ENCODE measurements around the gene PPP2R5C. TPM values are rescaled to one million over a fixed set of nuclear protein-coding genes. Genes with fewer than 3 reads are reported as not detected.

PPP2R5C gene
- total RNA-seq, 1 donor from 2014 or later, result 227 TPM

DNA sequence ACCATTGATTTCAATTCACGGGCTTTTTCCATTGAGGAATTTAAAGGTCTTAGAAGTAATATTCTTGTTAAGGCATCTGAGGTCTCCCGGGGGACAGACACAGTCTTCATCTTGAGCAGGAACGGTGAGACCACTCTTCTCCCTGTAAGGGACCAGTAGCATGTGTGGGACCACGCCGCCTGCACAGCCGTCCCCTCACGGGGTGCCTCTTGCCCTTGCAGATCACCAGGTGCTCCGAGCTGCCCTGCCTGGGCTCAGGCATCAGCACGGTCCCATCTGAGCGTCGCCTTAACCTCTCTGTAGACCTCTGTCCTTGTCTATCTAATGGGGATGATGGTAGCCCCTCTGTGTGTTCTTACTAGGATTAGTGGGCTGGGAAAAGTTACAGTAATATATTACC lies 74.1 kb downstream of the PPP2R5C start:
- peak overlapping the region; percentile 46 for H3K27ac Mint-ChIP-seq
- ATAC-seq (ENCODE audit: low read depth) (no peak), DNase-seq (no peak)
- H3K4me3 Mint-ChIP-seq, result no peak overlapping the region
- H3K27me3 Mint-ChIP-seq, result no peaks in the 10 kb centered on the region
- POLR2A ChIA-PET, result interaction anchor here (3.2 to 4.4 kb wide), 2 partner anchors 10 to 26 kb away, joined by 18 to 80 read pairs; no protein-coding TSS in a partner anchor
- H3K9me3 Mint-ChIP-seq, result no peaks in the 10 kb centered on the region
- intact Hi-C loops (cut with micrococcal nuclease), result no loop called here
- H3K36me3 Mint-ChIP-seq (ENCODE audit: low read depth), result peaks cover 42% of the 10 kb centered on the region
- peaks cover 75% of the 10 kb centered on the region for H3K4me1 Mint-ChIP-seq
- TF ChIP-seq, protein P1, sequence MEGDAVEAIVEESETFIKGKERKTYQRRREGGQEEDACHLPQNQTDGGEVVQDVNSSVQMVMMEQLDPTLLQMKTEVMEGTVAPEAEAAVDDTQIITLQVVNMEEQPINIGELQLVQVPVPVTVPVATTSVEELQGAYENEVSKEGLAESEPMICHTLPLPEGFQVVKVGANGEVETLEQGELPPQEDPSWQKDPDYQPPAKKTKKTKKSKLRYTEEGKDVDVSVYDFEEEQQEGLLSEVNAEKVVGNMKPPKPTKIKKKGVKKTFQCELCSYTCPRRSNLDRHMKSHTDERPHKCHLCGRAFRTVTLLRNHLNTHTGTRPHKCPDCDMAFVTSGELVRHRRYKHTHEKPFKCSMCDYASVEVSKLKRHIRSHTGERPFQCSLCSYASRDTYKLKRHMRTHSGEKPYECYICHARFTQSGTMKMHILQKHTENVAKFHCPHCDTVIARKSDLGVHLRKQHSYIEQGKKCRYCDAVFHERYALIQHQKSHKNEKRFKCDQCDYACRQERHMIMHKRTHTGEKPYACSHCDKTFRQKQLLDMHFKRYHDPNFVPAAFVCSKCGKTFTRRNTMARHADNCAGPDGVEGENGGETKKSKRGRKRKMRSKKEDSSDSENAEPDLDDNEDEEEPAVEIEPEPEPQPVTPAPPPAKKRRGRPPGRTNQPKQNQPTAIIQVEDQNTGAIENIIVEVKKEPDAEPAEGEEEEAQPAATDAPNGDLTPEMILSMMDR (IDR thresholded peaks at IDR 0.05), result no peak
- CTCF ChIA-PET, result no interaction called here

DNA sequence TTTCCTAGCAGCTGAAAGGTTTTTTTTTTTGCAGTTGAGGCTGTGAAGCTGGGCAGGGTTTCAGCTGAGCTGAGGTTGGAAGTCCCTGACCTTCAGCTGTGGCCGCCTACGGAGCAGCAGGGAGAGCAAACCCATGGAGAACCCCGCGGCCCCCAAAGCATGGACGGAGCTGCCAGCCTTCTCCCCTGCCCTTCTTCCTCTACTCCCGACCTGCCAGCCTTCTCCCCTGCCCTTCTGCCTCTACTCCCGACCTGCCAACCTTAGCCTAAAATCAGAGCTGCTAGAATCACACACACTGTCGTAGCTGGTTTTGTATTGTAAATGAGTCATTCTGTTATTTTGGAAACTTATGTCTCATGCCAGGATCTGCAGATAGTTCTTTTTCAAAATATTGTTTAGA lies 74.6 kb downstream of the PPP2R5C start:
- TF ChIP-seq, protein P1 (IDR thresholded peaks at IDR 0.05), result no peak
- H3K4me3 Mint-ChIP-seq, result no peak overlapping the region
- no peak overlapping the region for H3K27ac Mint-ChIP-seq
- no peaks in the 10 kb centered on the region for H3K9me3 Mint-ChIP-seq
- POLR2A ChIA-PET, result interaction anchor here (0.5 to 4.4 kb wide), 4 partner anchors 11 to 251 kb away, joined by 3 to 80 read pairs (median 16); no protein-coding TSS in a partner anchor
- intact Hi-C loops (cut with micrococcal nuclease), result no loop called here
- CTCF ChIA-PET, result interaction anchor here (0.8 to 1.9 kb wide), 2 partner anchors 10 to 27 kb away, joined by 4 to 9 read pairs; no protein-coding TSS in a partner anchor
- peaks cover 42% of the 10 kb centered on the region for H3K36me3 Mint-ChIP-seq (ENCODE audit: low read depth)
- no peak for ATAC-seq (ENCODE audit: low read depth)
- no peak for DNase-seq
- peaks cover 80% of the 10 kb centered on the region for H3K4me1 Mint-ChIP-seq
- H3K27me3 Mint-ChIP-seq, result no peaks in the 10 kb centered on the region

DNA sequence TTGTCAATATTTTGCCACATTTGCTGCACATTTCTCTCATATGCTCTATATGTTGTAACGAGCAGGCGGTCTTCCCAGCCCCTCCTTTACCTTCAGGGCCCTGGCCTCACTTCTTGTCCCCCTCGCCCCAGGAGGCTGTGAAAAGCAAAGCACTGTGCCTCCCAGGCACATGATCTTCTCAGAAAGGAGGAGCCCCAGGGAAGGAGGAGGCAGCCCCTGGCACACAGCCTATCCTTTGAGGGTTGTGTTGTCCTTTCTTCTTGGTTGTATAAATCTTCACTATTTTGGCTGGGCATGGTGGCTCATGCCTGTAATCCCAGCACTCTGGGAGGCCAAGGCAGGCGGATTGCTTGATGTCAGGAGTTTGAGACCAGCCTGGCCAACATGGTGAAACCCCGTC lies 77.0 kb downstream of the PPP2R5C start:
- ChIA-PET CTCF (interaction anchor here (1.6 kb wide), 1 partner anchor 14 kb away, joined by 6 read pairs; no protein-coding TSS in a partner anchor), POLR2A (interaction anchor here (0.7 to 4.4 kb wide), 4 partner anchors 13 to 43 kb away, joined by 6 to 80 read pairs (median 19); no protein-coding TSS in a partner anchor)
- no peak for DNase-seq

DNA sequence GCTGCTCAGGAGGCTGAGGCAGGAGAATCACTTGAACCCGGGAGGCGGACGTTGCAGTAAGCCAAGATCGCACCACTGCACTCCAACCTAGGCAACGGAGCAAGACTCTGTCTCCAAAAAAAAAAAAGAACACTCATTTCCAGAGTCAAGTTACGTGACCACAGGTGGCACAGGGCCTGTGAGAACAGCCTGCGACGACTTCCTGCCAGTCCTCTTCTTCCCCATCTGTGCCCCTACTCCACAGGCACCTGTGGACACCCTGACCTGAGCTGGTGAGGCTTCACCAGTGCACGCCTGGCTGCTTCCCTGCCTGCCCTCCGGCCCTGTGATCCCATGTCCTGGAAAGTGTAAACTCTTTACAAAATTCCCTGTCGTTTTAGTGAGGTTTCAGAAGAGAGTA lies 77.7 kb downstream of the PPP2R5C start:
- peaks cover 31% of the 10 kb centered on the region for H3K36me3 Mint-ChIP-seq (ENCODE audit: low read depth)
- H3K27me3 Mint-ChIP-seq, result no peaks in the 10 kb centered on the region
- ChIA-PET POLR2A (interaction anchor here (0.5 to 4.4 kb wide), 12 partner anchors 8 to 726 kb away, joined by 3 to 80 read pairs (median 4); partner anchors contain the start of gene DYNC1H1), CTCF (interaction anchor here (1.6 kb wide), 1 partner anchor 15 kb away, joined by 6 read pairs; no protein-coding TSS in a partner anchor)
- H3K9me3 Mint-ChIP-seq, result no peaks in the 10 kb centered on the region
- ATAC-seq (ENCODE audit: low read depth) (peak; percentile 62), DNase-seq (no peak)
- peak overlapping the region; percentile 89 for H3K27ac Mint-ChIP-seq
- TF ChIP-seq, protein P1 (IDR thresholded peaks at IDR 0.05), result no peak
- peaks cover 86% of the 10 kb centered on the region for H3K4me1 Mint-ChIP-seq
- peak overlapping the region; percentile 42 for H3K4me3 Mint-ChIP-seq
- intact Hi-C loops (cut with micrococcal nuclease), result loop anchor here (1.0 kb wide), 3 partner anchors 14 to 37 kb away; no protein-coding TSS in a partner anchor

More for the DNA sequence above, 77.0 kb downstream of the PPP2R5C start:
- no peak for ATAC-seq (ENCODE audit: low read depth)
- Mint-ChIP-seq H3K27ac (peak overlapping the region; percentile 89), H3K36me3 (ENCODE audit: low read depth) (peaks cover 28% of the 10 kb centered on the region), H3K4me1 (peaks cover 86% of the 10 kb centered on the region), H3K4me3 (no peak overlapping the region), H3K27me3 (no peaks in the 10 kb centered on the region), H3K9me3 (no peaks in the 10 kb centered on the region)
- intact Hi-C loops (cut with micrococcal nuclease), result no loop called here
- TF ChIP-seq, protein P1 (IDR thresholded peaks at IDR 0.05), result no peak

DNA sequence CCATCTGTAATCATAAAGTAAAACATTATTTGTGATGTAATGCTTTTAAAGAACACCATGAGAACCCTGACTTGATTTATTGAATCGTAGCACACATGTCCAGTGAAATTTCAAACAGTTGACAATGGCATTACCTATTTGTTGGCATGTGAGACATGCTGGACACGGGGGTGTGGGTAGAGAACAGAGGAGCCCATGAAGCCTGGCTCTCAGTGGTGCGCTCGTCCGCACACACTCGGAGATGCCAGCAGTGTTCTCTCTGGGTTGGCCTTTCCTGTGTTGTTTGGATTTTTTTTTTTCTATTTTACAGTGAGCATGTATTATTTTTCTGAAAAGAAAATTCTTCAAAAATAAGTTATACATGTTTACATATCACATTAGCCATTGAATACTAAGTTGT lies 78.2 kb downstream of the PPP2R5C start:
- intact Hi-C loops (cut with micrococcal nuclease), result loop anchor here (1.0 to 10.0 kb wide), 4 partner anchors 14 to 245 kb away; partner anchors contain the start of gene HSP90AA1
- Mint-ChIP-seq H3K27me3 (no peaks in the 10 kb centered on the region), H3K4me3 (peak overlapping the region; percentile 42), H3K27ac (peak overlapping the region; percentile 89), H3K9me3 (no peaks in the 10 kb centered on the region), H3K4me1 (peaks cover 86% of the 10 kb centered on the region), H3K36me3 (ENCODE audit: low read depth) (peaks cover 35% of the 10 kb centered on the region)
- POLR2A ChIA-PET, result interaction anchor here (0.5 to 4.4 kb wide), 12 partner anchors 9 to 726 kb away, joined by 3 to 80 read pairs (median 4); partner anchors contain the start of gene DYNC1H1
- TF ChIP-seq, protein P1 (IDR thresholded peaks at IDR 0.05), result no peak
- DNase-seq, result no peak
- CTCF ChIA-PET, result interaction anchor here (0.8 to 1.6 kb wide), 2 partner anchors 15 to 133 kb away, joined by 3 to 6 read pairs; no protein-coding TSS in a partner anchor
- no peak for ATAC-seq (ENCODE audit: low read depth)

Measured in activated B cell treated with CpG ODN at 0.5 μM for 24 hours (primary cell).